Tibial nerve (tissue), 4 donors: ENCODE results near the gene FOSL2. TPM values are rescaled to one million over a fixed set of nuclear protein-coding genes. Genes with fewer than 3 reads are reported as not detected.
A peak's percentile ranks its signal among the peaks of the same experiment; 100 is the strongest.

Source experiments
- DNase-seq, 2 donors: peaks; one replicate each; pipeline ENCODE4 v3.0.0-alpha.2; 2019; ENCODE audit warnings: low spot score in 2 of 2
- H3K27ac ChIP-seq, 4 donors: fragments of 200-600 bp; sonication (generic) in 3 of 4; one replicate each; pipeline ENCODE4 v1.5.1; 2017 to 2019; ENCODE audit warnings: mild to moderate bottlenecking in 1 of 4
- H3K27me3 ChIP-seq, 2 donors: fragments of 200-600 bp; sonication (generic) in 1 of 2; one replicate each; pipeline versions ENCODE4 v1.5.1 to v1.6.0; 2017 to 2019
- H3K36me3 ChIP-seq, 3 donors: fragments of 200-600 bp; sonication (generic); one replicate each; pipeline ENCODE4 v1.5.1; 2018 to 2019
- H3K4me1 ChIP-seq, 4 donors: fragments of 200-600 bp; sonication (generic) in 3 of 4; one replicate each; pipeline ENCODE4 v1.5.1; 2017 to 2019
- H3K4me3 ChIP-seq, 4 donors: fragments of 200-600 bp; sonication (generic) in 3 of 4; one replicate each; pipeline ENCODE4 v1.5.1; 2017 to 2019; ENCODE audit warnings: mild to moderate bottlenecking in 1 of 4, moderate library complexity in 1 of 4
- H3K9me3 ChIP-seq, 4 donors: fragments of 200-600 bp; sonication (generic) in 3 of 4; one replicate each; pipeline ENCODE4 v1.5.1; 2017 to 2019
- EP300 ChIP-seq, 2 donors: sonication (generic); formaldehyde crosslinking; IDR thresholded peaks; one replicate each; pipeline ENCODE4 v1.6.1; 2017; ENCODE audit warnings: antibody characterized with exemption in 2 of 2, mild to moderate bottlenecking in 1 of 2
- POLR2A ChIP-seq, 2 donors: fragments of 450-650 bp; IDR thresholded peaks; one replicate each; pipeline ENCODE4 v1.6.1; 2017; ENCODE audit warnings: antibody characterized with exemption in 2 of 2, mild to moderate bottlenecking in 2 of 2, moderate library complexity in 2 of 2
- WGBS, 2 donors: methylation state at CpG; one replicate each; pipeline ENCODE4 v1.1.5; 2018; 5-methylcytosine and 5-hydroxymethylcytosine counted together
- total RNA-seq, 4 donors: library from RNA; depleted of rRNA; stranded (reverse); fragments of >200 nt; gene quantifications; one replicate each; pipeline ENCODE4 v1.1.0, GENCODE V29; 2016
- TF ChIP-seq, protein P1 (sequence below), 5 experiments: fragments of 200-600 bp in 3 of 5; fragments of 450-650 bp in 2 of 5; sonication (generic) in 3 of 5; IDR thresholded peaks; one replicate each; pipeline ENCODE4 v1.5.1; 2016 to 2019; ENCODE audit warnings: antibody characterized with exemption in 5 of 5, mild to moderate bottlenecking in 3 of 5, moderate library complexity in 2 of 5

FOSL2 gene
- total RNA-seq, 4 donors from 2014 or later = 141 to 207 (median 190) TPM

DNA sequence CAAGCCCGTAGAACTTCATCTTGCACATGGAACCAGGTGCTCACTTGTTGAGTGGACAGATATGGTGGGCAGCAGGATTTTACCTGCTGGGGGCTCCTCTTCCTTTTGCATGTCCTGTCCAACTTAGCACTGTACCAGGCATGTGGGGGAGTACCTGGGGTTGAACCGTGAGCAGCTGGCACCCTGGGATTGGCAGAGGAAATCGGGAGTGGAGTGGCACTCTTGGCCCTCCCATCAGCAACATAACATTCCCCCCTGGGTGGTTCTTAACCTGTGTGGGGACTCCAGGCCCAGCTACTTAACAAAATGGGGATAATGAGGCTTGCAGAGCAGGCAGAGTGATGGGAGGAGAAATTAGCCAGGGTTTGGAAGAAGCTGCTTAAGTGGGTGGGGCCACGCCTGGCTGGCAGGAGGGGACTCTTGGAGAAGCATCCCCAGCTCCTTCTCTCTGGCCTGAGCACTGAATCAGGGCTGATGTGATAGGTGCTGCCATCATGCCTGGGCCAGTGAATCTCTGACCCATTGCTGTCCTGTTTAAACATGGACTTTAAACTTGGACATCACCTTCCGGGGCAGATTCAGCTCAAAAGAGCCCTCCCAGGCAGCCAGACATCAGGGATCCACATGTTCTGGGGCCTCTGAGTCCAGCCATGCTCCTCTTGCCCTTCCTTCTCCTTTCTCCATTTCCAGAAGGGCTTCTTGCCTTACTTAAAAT lies 15.5 kb downstream of the FOSL2 start:
- H3K9me3 ChIP-seq = no peaks in the 10 kb centered on the region
- peaks cover 11 to 100% (median 50%) of the 10 kb centered on the region in 3 donors for H3K36me3 ChIP-seq
- TF ChIP-seq, protein P1, sequence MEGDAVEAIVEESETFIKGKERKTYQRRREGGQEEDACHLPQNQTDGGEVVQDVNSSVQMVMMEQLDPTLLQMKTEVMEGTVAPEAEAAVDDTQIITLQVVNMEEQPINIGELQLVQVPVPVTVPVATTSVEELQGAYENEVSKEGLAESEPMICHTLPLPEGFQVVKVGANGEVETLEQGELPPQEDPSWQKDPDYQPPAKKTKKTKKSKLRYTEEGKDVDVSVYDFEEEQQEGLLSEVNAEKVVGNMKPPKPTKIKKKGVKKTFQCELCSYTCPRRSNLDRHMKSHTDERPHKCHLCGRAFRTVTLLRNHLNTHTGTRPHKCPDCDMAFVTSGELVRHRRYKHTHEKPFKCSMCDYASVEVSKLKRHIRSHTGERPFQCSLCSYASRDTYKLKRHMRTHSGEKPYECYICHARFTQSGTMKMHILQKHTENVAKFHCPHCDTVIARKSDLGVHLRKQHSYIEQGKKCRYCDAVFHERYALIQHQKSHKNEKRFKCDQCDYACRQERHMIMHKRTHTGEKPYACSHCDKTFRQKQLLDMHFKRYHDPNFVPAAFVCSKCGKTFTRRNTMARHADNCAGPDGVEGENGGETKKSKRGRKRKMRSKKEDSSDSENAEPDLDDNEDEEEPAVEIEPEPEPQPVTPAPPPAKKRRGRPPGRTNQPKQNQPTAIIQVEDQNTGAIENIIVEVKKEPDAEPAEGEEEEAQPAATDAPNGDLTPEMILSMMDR (IDR thresholded peaks at IDR 0.05) = no peak
- TF ChIP-seq EP300 (IDR thresholded peaks at IDR 0.05) = no peak
- TF ChIP-seq POLR2A (IDR thresholded peaks at IDR 0.05) = no peak
- no peak overlapping the region for H3K4me3 ChIP-seq
- no peak for DNase-seq
- peak overlapping the region in 3 of 4 donors; percentile 1 to 57 (median 54) for H3K27ac ChIP-seq
- peaks cover 0 to 78% (median 29%) of the 10 kb centered on the region in 4 donors for H3K4me1 ChIP-seq
- WGBS, 2 donors = 85% methylated on average over 5 of the region's 5 CpGs
- no peaks in the 10 kb centered on the region for H3K27me3 ChIP-seq

DNA sequence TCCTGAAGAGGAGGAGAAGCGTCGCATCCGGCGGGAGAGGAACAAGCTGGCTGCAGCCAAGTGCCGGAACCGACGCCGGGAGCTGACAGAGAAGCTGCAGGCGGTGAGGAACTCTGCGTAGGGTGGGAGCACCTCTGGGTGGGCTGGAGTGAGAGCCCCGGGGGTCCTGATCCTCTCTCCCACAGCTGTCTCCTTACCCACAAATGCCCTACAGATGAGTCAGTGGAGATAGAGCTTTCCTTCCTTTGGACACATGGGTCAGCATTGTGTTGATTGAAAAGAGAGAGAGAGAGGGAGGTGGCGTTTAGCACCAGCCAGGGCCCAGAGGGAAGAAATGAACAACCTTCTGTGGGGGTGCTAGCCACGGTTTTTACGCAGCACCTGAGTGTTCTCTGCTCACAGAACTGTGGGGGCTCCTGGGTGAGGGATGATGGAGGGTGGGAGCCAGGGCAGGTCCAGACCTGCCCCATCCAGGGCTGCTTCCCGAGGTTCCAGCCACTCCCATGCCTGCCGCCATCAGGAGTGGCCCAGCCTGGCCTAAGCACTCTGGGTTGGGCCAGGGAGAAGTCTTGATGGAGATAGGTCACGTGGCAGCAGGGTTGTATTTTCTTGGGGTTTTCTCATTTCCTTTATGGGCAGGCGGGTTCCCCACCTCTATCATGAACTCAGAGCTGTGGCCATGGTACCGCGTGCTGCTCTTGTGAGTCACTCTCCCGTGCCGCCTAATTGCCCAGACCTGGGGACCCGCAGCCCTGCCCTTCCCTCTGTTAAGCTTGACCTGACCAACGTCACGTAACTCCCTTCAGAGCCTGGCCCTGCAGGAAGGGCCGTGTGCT lies 16.3 kb downstream of the FOSL2 start:
- Histone ChIP-seq H3K4me1 (peaks cover 0 to 78% (median 29%) of the 10 kb centered on the region in 4 donors), H3K4me3 (no peak overlapping the region), H3K27ac (peak overlapping the region in 2 of 4 donors; percentile 1 to 54), H3K36me3 (peaks cover 11 to 100% (median 50%) of the 10 kb centered on the region in 3 donors), H3K9me3 (no peaks in the 10 kb centered on the region), H3K27me3 (no peaks in the 10 kb centered on the region)
- no peak for TF ChIP-seq POLR2A (IDR thresholded peaks at IDR 0.05)
- TF ChIP-seq EP300 (IDR thresholded peaks at IDR 0.05) = no peak
- TF ChIP-seq, protein P1 (IDR thresholded peaks at IDR 0.05) = no peak
- DNase-seq = no peak
- WGBS, 2 donors = 84 to 90% methylated on average over 20 to 26 of the region's 26 CpGs

DNA sequence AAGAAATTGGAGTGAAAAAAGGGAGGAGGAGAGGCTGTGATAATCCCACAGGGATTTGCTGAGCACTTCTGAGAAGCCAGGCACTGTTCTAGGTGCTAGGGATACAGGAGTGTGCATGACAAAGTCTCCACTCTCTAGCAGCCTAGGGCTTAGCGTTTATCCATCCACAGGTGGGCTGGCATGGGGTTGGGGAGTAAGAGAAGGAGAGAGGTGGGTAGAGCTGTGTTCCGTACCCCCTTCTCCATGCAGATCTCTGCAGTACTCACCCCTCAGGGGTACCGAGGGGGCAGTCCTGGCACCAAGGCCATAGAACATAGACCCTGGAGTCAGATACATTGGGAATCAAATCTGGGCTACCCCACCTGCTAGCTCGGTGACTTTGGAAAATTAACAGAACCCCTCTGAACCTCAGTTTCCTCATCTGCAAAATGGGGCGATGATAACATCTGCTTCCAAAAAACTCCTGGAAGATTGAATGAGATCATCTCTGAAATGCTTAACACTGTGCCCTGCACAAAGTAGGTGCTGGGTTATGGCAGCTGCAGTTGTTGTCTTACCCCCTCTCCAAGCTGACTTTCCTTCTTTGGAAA lies 18.6 kb downstream of the FOSL2 start:
- WGBS, 2 donors = 89 to 91% methylated on average over 5 of the region's 5 CpGs
- no peak for DNase-seq
- Histone ChIP-seq H3K9me3 (no peaks in the 10 kb centered on the region), H3K4me1 (peaks cover 0 to 67% (median 28%) of the 10 kb centered on the region in 4 donors), H3K27ac (no peak overlapping the region), H3K4me3 (no peak overlapping the region), H3K27me3 (no peaks in the 10 kb centered on the region), H3K36me3 (peaks cover 11 to 100% (median 39%) of the 10 kb centered on the region in 3 donors)
- TF ChIP-seq EP300 (IDR thresholded peaks at IDR 0.05) = peak in 1 of 2 donors; percentile 1
- TF ChIP-seq, protein P1 (IDR thresholded peaks at IDR 0.05) = no peak

DNA sequence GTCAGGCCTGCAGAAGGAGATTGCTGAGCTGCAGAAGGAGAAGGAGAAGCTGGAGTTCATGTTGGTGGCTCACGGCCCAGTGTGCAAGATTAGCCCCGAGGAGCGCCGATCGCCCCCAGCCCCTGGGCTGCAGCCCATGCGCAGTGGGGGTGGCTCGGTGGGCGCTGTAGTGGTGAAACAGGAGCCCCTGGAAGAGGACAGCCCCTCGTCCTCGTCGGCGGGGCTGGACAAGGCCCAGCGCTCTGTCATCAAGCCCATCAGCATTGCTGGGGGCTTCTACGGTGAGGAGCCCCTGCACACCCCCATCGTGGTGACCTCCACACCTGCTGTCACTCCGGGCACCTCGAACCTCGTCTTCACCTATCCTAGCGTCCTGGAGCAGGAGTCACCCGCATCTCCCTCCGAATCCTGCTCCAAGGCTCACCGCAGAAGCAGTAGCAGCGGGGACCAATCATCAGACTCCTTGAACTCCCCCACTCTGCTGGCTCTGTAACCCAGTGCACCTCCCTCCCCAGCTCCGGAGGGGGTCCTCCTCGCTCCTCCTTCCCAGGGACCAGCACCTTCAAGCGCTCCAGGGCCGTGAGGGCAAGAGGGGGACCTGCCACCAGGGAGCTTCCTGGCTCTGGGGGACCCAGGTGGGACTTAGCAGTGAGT lies 19.4 kb downstream of the FOSL2 start:
- H3K36me3 ChIP-seq = peaks cover 10 to 91% (median 32%) of the 10 kb centered on the region in 3 donors
- no peaks in the 10 kb centered on the region for H3K9me3 ChIP-seq
- H3K4me1 ChIP-seq = peaks cover 0 to 59% (median 20%) of the 10 kb centered on the region in 4 donors
- peak in 1 of 2 donors; percentile 69 for TF ChIP-seq EP300 (IDR thresholded peaks at IDR 0.05)
- TF ChIP-seq, protein P1 (IDR thresholded peaks at IDR 0.05) = no peak
- TF ChIP-seq POLR2A (IDR thresholded peaks at IDR 0.05) = no peak
- WGBS, 2 donors = 91 to 92% methylated on average over 27 of the region's 27 CpGs
- no peak for DNase-seq
- H3K27me3 ChIP-seq = no peaks in the 10 kb centered on the region
- H3K4me3 ChIP-seq = no peak overlapping the region
- H3K27ac ChIP-seq = no peak overlapping the region
